AG08395 (cell line): ENCODE data around the gene MTHFD2.
"Not testable (repeated sequence)": the region's sequence is repeated elsewhere in the genome, so short reads cannot be mapped to it uniquely, and the experiment has no call there.

Experiments
- DNase-seq: peaks from one replicate; pipeline ENCODE4 v3.0.0; 2012; ENCODE audit warnings: mixed read lengths, low spot score

Gene MTHFD2

GRCh38 chr2:74198023-74198460 lies 373 bp upstream of the MTHFD2 start:
- no peak for DNase-seq

GRCh38 chr2:74199275-74199701 lies 873 bp downstream of the MTHFD2 start:
- DNase-seq, result no peak

- DNase-seq, result no peak
Observed at GRCh38 chr2:74199871-74200305, 1.5 kb downstream of the MTHFD2 start.

- DNase-seq, result no peak
Observed at GRCh38 chr2:74201196-74201595, 2.8 kb downstream of the MTHFD2 start.

GRCh38 chr2:74201596-74201995 lies 3.2 kb downstream of the MTHFD2 start:
- DNase-seq, result peak; percentile 72

GRCh38 chr2:74204436-74204835 lies 6.0 kb downstream of the MTHFD2 start:
- DNase-seq, result no peak

GRCh38 chr2:74205113-74205512 lies 6.7 kb downstream of the MTHFD2 start:
- no peak for DNase-seq

GRCh38 chr2:74205596-74205995 lies 7.2 kb downstream of the MTHFD2 start:
- no peak for DNase-seq

GRCh38 chr2:74206180-74206688 lies 7.8 kb downstream of the MTHFD2 start:
- peak; percentile 37 for DNase-seq

- no peak for DNase-seq
Observed at GRCh38 chr2:74212702-74213410, 14.4 kb downstream of the MTHFD2 start.

GRCh38 chr2:74215771-74216170 lies 17.4 kb downstream of the MTHFD2 start:
- DNase-seq, result not testable (repeated sequence)

- no peak for DNase-seq
Observed at GRCh38 chr2:74216642-74217041, 18.2 kb downstream of the MTHFD2 start.

GRCh38 chr2:74219846-74220486 lies 21.6 kb downstream of the MTHFD2 start:
- DNase-seq, result no peak

GRCh38 chr2:74221091-74221490 lies 22.7 kb downstream of the MTHFD2 start:
- no peak for DNase-seq

GRCh38 chr2:74221604-74222299 lies 23.3 kb downstream of the MTHFD2 start:
- DNase-seq, result no peak

GRCh38 chr2:74222300-74222650 lies 23.9 kb downstream of the MTHFD2 start:
- no peak for DNase-seq

- DNase-seq, result peak; percentile 32
Observed at GRCh38 chr2:74223941-74224770, 25.7 kb downstream of the MTHFD2 start.

- no peak for DNase-seq
Observed at GRCh38 chr2:74225698-74226459, 27.5 kb downstream of the MTHFD2 start.

GRCh38 chr2:74226648-74227213 lies 28.3 kb downstream of the MTHFD2 start:
- no peak for DNase-seq

- DNase-seq, result no peak
Observed at GRCh38 chr2:74227646-74228045, 29.2 kb downstream of the MTHFD2 start.

- DNase-seq, result no peak
Observed at GRCh38 chr2:74228772-74229171, 30.4 kb downstream of the MTHFD2 start.
